ENCODE measurements around the gene TSPEAR.

- TF ChIP-seq FOXJ3 (CRISPR knock-in tag; IDR thresholded peaks at IDR 0.05) (no peak), ZBTB33 (IDR thresholded peaks at IDR 0.05; ENCODE audit: borderline replicate concordance, low read depth) (no peak), CHD2 (IDR thresholded peaks at IDR 0.05; ENCODE audit: low read length, partially characterized antibody) (no peak), POLR2AphosphoS5 (IDR thresholded peaks at IDR 0.05; ENCODE audit: low read depth, low read length) (no peak), CTCF (IDR thresholded peaks at IDR 0.05) (no peak), EP300 (IDR thresholded peaks at IDR 0.05; ENCODE audit: borderline replicate concordance in 1 of 2, low read depth in 1 of 2, low read length in 1 of 2) (no peak), SMC3 (IDR thresholded peaks at IDR 0.05; ENCODE audit: low read depth, low read length) (no peak)
These were observed 204.8 kb downstream of the TSPEAR start for GRCh38 chr21:44506279-44507255.

All from SK-N-SH (cell line).